ENCODE measurements around the gene F5.
"Not testable (repeated sequence)": the region's sequence is repeated elsewhere in the genome, so short reads cannot be mapped to it uniquely, and the experiment has no call there.

F5 gene

GRCh38 chr1:169538998-169539871 lies 47.0 kb downstream of the F5 start:
- peak; percentile 39 for DNase-seq (ENCODE audit: low read depth)

GRCh38 chr1:169534653-169535052 lies 51.6 kb downstream of the F5 start:
- no peak for DNase-seq (ENCODE audit: low read depth)

GRCh38 chr1:169533528-169534190 lies 52.6 kb downstream of the F5 start:
- DNase-seq (ENCODE audit: low read depth): not testable (repeated sequence)

- no peak for DNase-seq (ENCODE audit: low read depth)
These were observed 55.8 kb downstream of the F5 start for GRCh38 chr1:169530448-169530847.

- DNase-seq (ENCODE audit: low read depth): no peak
These were observed 57.1 kb downstream of the F5 start for GRCh38 chr1:169529068-169529642.

- DNase-seq (ENCODE audit: low read depth): no peak
These were observed 57.8 kb downstream of the F5 start for GRCh38 chr1:169528215-169529067.

GRCh38 chr1:169527451-169528214 lies 58.6 kb downstream of the F5 start:
- no peak for DNase-seq (ENCODE audit: low read depth)

GRCh38 chr1:169527001-169527400 lies 59.3 kb downstream of the F5 start:
- no peak for DNase-seq (ENCODE audit: low read depth)

- no peak for DNase-seq (ENCODE audit: low read depth)
These were observed 60.0 kb downstream of the F5 start for GRCh38 chr1:169526120-169526832.

- no peak for DNase-seq (ENCODE audit: low read depth)
These were observed 60.9 kb downstream of the F5 start for GRCh38 chr1:169525391-169525790.

GRCh38 chr1:169523904-169524303 lies 62.4 kb downstream of the F5 start:
- DNase-seq (ENCODE audit: low read depth): no peak

GRCh38 chr1:169521226-169521625 lies 65.1 kb downstream of the F5 start:
- DNase-seq (ENCODE audit: low read depth): no peak

- DNase-seq (ENCODE audit: low read depth): no peak
These were observed 68.6 kb downstream of the F5 start for GRCh38 chr1:169517558-169518186.

GRCh38 chr1:169515641-169516040 lies 70.6 kb downstream of the F5 start:
- no peak for DNase-seq (ENCODE audit: low read depth)

GRCh38 chr1:169514566-169515270 lies 71.6 kb downstream of the F5 start:
- DNase-seq (ENCODE audit: low read depth): no peak

- peak; percentile 35 for DNase-seq (ENCODE audit: low read depth)
These were observed 73.1 kb downstream of the F5 start for GRCh38 chr1:169513208-169513607.

GRCh38 chr1:169511316-169512005 lies 74.8 kb downstream of the F5 start:
- peak; percentile 61 for DNase-seq (ENCODE audit: low read depth)

GRCh38 chr1:169510060-169510459 lies 76.2 kb downstream of the F5 start:
- DNase-seq (ENCODE audit: low read depth): no peak

- no peak for DNase-seq (ENCODE audit: low read depth)
These were observed 76.9 kb downstream of the F5 start for GRCh38 chr1:169509354-169509753.

Data from fibroblast of the conjunctiva (primary cell).